Measurements from ENCODE around the gene PRPF19.

Gene PRPF19

DNA sequence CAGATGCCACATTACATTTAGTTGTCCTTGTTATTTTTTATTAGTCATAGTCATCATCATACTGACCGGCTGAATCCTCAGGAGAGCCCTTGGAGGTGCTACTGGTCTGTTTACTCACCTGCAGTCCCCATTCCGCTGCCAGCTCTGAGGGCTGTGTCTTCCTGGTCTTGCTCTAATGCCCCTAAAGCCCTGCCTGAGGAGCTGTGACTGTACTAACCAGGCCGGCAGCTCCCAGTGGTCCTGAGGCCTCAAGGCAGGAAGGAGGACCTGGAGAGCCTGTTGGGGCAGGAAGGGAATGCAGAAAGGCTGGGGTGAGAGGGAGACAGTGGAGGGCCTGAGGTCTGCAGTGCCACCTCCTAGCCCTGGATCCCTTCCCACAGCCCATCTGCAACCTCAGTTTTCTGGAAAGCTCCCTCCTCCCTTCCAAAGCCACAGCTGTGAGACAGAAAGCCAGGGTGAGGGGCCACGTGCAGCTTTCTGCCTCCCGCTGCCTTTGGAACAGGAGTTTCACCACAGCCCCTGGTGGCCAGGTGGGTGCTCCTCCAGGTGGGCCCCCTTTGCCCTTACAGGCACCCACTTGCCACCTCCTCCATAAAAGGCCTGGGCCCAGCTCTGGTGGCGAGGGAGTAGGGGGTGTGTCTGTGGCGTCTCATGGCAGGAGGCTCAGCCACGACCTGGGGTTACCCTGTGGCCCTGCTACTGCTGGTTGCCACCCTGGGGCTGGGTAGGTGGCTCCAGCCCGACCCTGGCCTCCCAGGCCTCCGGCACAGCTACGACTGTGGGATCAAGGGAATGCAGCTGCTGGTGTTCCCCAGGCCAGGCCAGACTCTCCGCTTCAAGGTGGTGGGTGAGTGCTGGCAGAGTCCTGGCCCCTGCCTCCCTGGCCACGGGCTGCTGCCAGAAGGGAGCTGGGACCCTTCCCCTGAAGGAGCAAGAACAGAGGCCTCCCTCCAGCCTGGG lies 39.2 kb downstream of the PRPF19 start, which contains the start of gene ZP1:
Gene ZP1 (plus strand): TSS at position 632 of the 960 bp plus-strand sequence. CDS start 20 bp downstream, at position 652.
- TF ChIP-seq, protein P1, sequence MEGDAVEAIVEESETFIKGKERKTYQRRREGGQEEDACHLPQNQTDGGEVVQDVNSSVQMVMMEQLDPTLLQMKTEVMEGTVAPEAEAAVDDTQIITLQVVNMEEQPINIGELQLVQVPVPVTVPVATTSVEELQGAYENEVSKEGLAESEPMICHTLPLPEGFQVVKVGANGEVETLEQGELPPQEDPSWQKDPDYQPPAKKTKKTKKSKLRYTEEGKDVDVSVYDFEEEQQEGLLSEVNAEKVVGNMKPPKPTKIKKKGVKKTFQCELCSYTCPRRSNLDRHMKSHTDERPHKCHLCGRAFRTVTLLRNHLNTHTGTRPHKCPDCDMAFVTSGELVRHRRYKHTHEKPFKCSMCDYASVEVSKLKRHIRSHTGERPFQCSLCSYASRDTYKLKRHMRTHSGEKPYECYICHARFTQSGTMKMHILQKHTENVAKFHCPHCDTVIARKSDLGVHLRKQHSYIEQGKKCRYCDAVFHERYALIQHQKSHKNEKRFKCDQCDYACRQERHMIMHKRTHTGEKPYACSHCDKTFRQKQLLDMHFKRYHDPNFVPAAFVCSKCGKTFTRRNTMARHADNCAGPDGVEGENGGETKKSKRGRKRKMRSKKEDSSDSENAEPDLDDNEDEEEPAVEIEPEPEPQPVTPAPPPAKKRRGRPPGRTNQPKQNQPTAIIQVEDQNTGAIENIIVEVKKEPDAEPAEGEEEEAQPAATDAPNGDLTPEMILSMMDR (IDR thresholded peaks at IDR 0.05; ENCODE audit: low read depth, low read length), result no peak
- no peak for DNase-seq (ENCODE audit: extremely low read depth, low read depth)

DNA sequence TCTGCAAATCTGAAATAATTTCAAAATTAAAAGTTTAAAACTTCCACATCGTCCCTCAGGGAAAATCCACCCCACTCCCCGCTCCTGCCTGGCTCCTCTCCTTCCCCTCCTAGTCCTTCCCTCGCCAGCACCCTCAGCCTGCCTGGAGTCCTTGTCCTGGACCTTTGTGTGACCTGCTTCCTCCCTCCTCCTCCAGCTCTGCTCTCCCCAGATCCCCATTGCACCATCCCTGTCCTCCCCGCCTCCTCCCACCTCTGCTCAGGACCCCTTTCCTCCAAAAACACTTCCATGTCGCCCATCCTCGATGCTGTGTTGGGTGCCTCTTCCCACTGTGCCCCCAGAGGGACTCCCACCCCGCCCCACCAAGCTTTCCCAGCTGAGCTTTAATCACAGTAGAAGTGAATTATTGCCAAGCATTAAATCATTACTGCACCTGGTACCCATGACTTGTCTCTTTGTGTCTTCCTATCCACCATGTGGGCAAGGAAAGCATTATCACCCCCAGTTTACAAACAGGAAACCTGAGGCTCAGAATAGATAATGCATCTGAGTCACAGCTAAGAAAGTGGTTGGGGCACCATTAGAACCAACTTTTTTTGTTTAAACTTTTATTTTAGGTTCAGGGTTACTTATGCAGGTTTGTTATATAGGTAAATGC lies 41.4 kb downstream of the PRPF19 start:
- DNase-seq (ENCODE audit: extremely low read depth, low read depth), result no peak
- TF ChIP-seq, protein P1 (IDR thresholded peaks at IDR 0.05; ENCODE audit: low read depth, low read length), result no peak

DNA sequence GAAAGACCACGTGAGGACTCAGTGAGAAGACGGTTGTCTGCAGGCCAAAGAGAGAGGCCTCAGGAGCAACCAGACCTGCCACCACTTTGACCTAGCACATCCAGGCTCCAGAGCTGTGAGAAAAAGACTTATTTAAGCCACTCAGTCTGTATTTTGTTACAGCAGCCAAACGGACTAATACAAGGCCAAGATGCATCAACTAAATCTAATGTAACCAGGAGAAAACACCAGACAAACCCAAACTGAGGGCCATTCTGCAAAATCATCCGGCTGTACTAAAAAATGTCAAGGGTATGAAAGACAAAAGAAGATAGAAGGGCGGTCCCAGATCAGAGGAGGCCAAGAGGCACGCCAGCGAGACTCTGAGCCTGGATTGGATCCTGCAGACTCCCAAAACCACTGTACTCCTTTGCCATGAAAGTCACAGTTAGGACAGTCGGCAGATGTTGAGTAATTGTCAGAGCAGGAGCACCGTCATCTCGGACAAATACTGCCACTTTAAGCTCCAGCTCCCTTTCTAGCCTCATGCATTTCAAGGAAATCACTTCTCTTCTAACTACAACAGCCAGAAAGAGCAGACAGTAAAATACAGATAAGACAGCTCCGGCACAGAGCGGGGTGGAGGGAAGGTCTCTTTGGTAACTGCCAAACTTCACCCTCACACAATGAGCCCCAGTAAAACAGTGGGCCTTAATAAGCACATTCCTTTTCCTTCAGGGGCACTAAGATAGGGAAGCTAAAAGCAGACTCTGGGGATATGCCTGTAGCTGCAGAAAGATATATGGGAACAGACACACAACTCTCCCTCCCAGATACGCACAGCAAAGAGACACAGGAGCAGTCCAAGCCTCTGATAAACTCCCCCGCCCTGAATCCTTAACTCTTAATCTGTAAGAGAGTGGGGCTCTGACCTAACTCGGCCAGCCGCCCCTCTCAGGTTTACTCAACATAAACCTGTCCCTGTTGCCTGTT lies 42.5 kb downstream of the PRPF19 start:
- no peak for DNase-seq (ENCODE audit: extremely low read depth, low read depth)
- TF ChIP-seq, protein P1 (IDR thresholded peaks at IDR 0.05; ENCODE audit: low read depth, low read length), result no peak

DNA sequence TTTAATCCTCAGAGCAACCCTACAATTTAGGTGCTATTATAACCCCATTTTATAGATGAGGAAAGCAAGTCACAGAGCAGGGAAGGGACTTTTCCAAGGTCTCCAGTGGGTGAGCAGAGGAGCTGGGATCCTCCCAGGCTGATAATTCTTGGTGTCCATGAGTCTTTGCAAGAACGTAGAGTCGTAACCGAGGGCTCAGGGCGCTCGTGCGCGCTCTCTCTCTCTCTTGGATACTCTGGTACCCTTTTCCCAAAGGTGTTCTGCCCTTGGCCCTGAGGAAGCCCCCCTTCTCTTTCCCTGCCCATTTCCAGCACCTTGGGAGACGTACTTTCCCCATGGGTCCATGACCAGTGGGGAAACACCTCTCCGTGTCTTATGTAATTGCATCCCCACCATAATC lies 44.2 kb downstream of the PRPF19 start:
- TF ChIP-seq, protein P1 (IDR thresholded peaks at IDR 0.05; ENCODE audit: low read depth, low read length), result no peak
- no peak for DNase-seq (ENCODE audit: extremely low read depth, low read depth)

DNA sequence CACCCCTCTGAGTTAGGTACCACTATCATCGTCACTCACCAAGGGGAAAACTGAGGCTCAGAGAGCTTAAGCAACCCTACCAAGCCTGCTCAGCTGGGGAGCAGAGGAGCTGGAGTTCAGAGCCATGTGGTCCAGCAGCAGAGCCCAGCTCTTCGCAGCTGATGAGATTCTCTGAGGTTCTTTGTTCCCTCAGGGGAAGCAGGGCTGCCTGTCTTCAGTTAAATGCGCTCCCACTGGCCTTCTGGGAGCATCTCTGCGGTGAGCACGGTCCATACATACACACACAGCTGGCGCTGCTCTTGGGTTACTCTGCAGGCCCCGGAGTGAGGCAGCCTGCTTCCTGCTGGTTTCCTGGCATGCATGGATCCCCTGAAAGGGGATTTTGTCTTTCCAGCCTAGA lies 45.4 kb downstream of the PRPF19 start:
- TF ChIP-seq, protein P1 (IDR thresholded peaks at IDR 0.05; ENCODE audit: low read depth, low read length), result no peak
- no peak for DNase-seq (ENCODE audit: extremely low read depth, low read depth)

DNA sequence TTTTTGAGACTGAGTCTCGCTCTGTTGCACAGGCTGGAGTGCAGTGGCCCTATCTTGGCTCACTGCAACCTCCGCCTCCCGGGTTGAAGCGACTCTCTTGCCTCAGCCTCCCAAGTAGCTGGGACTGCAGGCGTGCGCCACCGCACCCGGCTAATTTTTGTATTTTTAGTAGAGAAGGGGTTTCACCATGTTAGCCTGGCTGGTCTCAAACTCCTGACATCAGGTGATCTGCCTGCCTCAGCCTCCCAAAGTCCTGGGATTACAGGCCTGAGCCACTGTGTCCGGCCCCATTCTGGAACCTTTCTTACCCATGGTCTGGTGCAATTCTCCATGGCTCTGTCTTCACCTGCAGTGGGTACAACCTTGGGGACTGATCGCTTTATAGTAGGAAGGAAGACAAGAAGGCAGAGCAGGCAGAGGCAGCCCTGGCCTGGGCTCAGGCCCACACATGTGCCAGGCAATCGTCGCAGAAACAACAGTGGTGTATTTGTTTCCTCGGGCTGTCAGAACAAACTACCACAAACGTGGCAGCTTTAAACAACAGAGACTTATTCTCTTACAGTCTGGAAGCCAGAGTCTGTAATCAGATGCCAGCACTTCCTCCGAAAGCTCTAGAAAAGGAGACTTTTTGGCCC lies 46.7 kb downstream of the PRPF19 start:
- TF ChIP-seq, protein P1 (IDR thresholded peaks at IDR 0.05; ENCODE audit: low read depth, low read length), result no peak
- DNase-seq (ENCODE audit: extremely low read depth, low read depth), result no peak
